T-helper 2 cell (primary cell): ENCODE data around the gene NFATC4.

Source experiments
- DNase-seq, 5 experiments: peaks; one replicate each; pipeline versions ENCODE4 v3.0.0 to v3.0.0-alpha.2; 2012 to 2022

The NFATC4 gene

GRCh38 chr14:24390701-24391468 lies 22.9 kb downstream of the NFATC4 start:
- DNase-seq: no peak

GRCh38 chr14:24392325-24393091 lies 24.5 kb downstream of the NFATC4 start:
- no peak for DNase-seq

- DNase-seq: peak in 1 of 5 experiments; percentile 21
These were observed 26.3 kb downstream of the NFATC4 start for GRCh38 chr14:24394275-24394674.

GRCh38 chr14:24395609-24396582 lies 27.9 kb downstream of the NFATC4 start:
- DNase-seq: no peak

GRCh38 chr14:24397639-24398292 lies 29.8 kb downstream of the NFATC4 start:
- no peak for DNase-seq

GRCh38 chr14:24398293-24398652 lies 30.3 kb downstream of the NFATC4 start:
- no peak for DNase-seq

GRCh38 chr14:24398653-24399446 lies 30.9 kb downstream of the NFATC4 start, which contains the start of gene NYNRIN:
Gene NYNRIN (plus strand): TSS chr14:24399003. CDS start chr14:24399247, 244 bp downstream.
- DNase-seq: peak in 3 of 5 experiments; percentile 5 to 34 (median 10)

GRCh38 chr14:24399447-24399822 lies 31.5 kb downstream of the NFATC4 start:
- no peak for DNase-seq

GRCh38 chr14:24399999-24400718 lies 32.2 kb downstream of the NFATC4 start:
- DNase-seq: no peak

GRCh38 chr14:24401810-24402702 lies 34.1 kb downstream of the NFATC4 start:
- DNase-seq: no peak

- DNase-seq: no peak
These were observed 35.5 kb downstream of the NFATC4 start for GRCh38 chr14:24403294-24403998.

- no peak for DNase-seq
These were observed 36.8 kb downstream of the NFATC4 start for GRCh38 chr14:24404814-24405213.

- DNase-seq: no peak
These were observed 38.4 kb downstream of the NFATC4 start for GRCh38 chr14:24406416-24406815.

- no peak for DNase-seq
These were observed 39.8 kb downstream of the NFATC4 start for GRCh38 chr14:24407608-24408325.

- no peak for DNase-seq
These were observed 40.8 kb downstream of the NFATC4 start for GRCh38 chr14:24408764-24409163.

GRCh38 chr14:24409192-24409591 lies 41.2 kb downstream of the NFATC4 start:
- no peak for DNase-seq

- DNase-seq: no peak
These were observed 42.0 kb downstream of the NFATC4 start for GRCh38 chr14:24409956-24410355.
